ENCODE measurements around the gene ASIC2. TPM values are rescaled to one million over a fixed set of nuclear protein-coding genes. Genes with fewer than 3 reads are reported as not detected.

The ASIC2 gene
- total RNA-seq, 1 experiment from 2014 or later, result 0.74 TPM

DNA sequence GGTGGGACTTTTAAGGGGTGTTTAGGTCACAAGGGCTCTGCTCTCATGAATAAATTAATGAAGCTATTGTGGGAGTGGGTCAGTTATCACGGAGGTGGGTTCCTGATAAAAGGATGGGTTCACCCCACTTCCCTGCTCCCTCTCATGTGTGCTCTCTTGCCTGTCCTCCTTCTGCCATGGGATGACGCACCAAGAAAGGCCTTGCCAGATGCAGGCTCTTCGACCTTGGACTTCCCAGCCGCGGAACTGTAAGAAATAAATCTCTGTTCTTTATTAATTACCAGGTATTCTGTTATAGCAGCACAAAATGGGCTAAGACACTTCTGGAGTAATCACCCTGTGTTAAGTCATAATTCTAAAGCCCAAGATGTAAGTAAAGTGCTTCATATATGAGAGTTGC, 141.5 kb downstream of the ASIC2 start:
- no peaks in the 10 kb centered on the region for H3K79me2 ChIP-seq (ENCODE audit: insufficient read depth, low read length)
- H3K14ac ChIP-seq (ENCODE audit: insufficient read depth, low read length), result no peak overlapping the region
- H4K8ac ChIP-seq (replicated peaks; ENCODE audit: insufficient read length, low read depth, low read length), result no peak overlapping the region
- Mint-ChIP-seq H3K36me3 (ENCODE audit: insufficient read depth in 1 of 3, low read depth in 3 of 3) (no peaks in the 10 kb centered on the region), H3K4me3 (no peak overlapping the region), H3K4me1 (peaks cover 12 to 13% of the 10 kb centered on the region in 2 experiments), H3K27ac (no peak overlapping the region), H3K27me3 (ENCODE audit: low read depth) (no peaks in the 10 kb centered on the region), H3K9me3 (no peaks in the 10 kb centered on the region)
- no peak overlapping the region for H3K23ac ChIP-seq (ENCODE audit: insufficient read length, low read depth, low read length)
- no peak overlapping the region for H3K18ac ChIP-seq (ENCODE audit: insufficient read length, low read depth, low read length)
- no peak overlapping the region for H2BK5ac ChIP-seq (ENCODE audit: insufficient read length, low read length)
- H4K91ac ChIP-seq (ENCODE audit: insufficient read length, low read depth, low read length), result no peak overlapping the region
- no peak overlapping the region for H3K9ac ChIP-seq (ENCODE audit: extremely low read depth, insufficient read length, low read length)
- H3K56ac ChIP-seq (ENCODE audit: insufficient read length, low read depth, low read length), result no peak overlapping the region
- H3K27me3 ChIP-seq (ENCODE audit: insufficient read depth, low read length), result no peaks in the 10 kb centered on the region
- WGBS (ENCODE audit: extremely low coverage, insufficient read length, low lambda C conversion rate), result no CpG with 5 or more reads among the region's 5 CpGs
- no peak overlapping the region for H2AFZ ChIP-seq (ENCODE audit: low read length)
- H3K4me1 ChIP-seq (ENCODE audit: insufficient read depth, low read length), result peaks cover 7% of the 10 kb centered on the region; the same call in 1 of the 2 replicates
- H3K23me2 ChIP-seq (ENCODE audit: insufficient read length, low read depth, low read length, poor library complexity, severe bottlenecking), result no peaks in the 10 kb centered on the region
- no peak overlapping the region for H4K5ac ChIP-seq (ENCODE audit: insufficient read length, low read depth, low read length)
- no peak overlapping the region for H3K4ac ChIP-seq (ENCODE audit: low read depth, low read length)
- no peak for DNase-seq
- no peak overlapping the region for H2BK20ac ChIP-seq (ENCODE audit: low read depth, low read length, poor library complexity, severe bottlenecking)
- H3T11ph ChIP-seq (ENCODE audit: low read length), result no peak overlapping the region
- H4K20me1 ChIP-seq (ENCODE audit: control insufficient read depth, insufficient read depth, insufficient read length), result no peaks in the 10 kb centered on the region
- no peak overlapping the region for H2AK5ac ChIP-seq (ENCODE audit: insufficient read length, low read length)
- H2BK15ac ChIP-seq (ENCODE audit: low read depth, low read length), result no peak overlapping the region
- H3K27ac ChIP-seq (ENCODE audit: insufficient read length, low read depth, low read length), result no peak overlapping the region
- no peak overlapping the region for H3K4me2 ChIP-seq (ENCODE audit: insufficient read depth, insufficient read length, low read length)
- H2BK120ac ChIP-seq (ENCODE audit: low read depth, low read length, poor library complexity, severe bottlenecking), result no peak overlapping the region
- H3K79me1 ChIP-seq (ENCODE audit: insufficient read depth, low read depth, low read length, poor library complexity, severe bottlenecking), result no peaks in the 10 kb centered on the region
- H3K9me3 ChIP-seq (ENCODE audit: control insufficient read depth, low read depth, low read length), result no peaks in the 10 kb centered on the region
- no peak overlapping the region for H2BK12ac ChIP-seq (ENCODE audit: insufficient read length, low read depth, low read length)
- TF ChIP-seq, protein P1, sequence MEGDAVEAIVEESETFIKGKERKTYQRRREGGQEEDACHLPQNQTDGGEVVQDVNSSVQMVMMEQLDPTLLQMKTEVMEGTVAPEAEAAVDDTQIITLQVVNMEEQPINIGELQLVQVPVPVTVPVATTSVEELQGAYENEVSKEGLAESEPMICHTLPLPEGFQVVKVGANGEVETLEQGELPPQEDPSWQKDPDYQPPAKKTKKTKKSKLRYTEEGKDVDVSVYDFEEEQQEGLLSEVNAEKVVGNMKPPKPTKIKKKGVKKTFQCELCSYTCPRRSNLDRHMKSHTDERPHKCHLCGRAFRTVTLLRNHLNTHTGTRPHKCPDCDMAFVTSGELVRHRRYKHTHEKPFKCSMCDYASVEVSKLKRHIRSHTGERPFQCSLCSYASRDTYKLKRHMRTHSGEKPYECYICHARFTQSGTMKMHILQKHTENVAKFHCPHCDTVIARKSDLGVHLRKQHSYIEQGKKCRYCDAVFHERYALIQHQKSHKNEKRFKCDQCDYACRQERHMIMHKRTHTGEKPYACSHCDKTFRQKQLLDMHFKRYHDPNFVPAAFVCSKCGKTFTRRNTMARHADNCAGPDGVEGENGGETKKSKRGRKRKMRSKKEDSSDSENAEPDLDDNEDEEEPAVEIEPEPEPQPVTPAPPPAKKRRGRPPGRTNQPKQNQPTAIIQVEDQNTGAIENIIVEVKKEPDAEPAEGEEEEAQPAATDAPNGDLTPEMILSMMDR (conservative IDR thresholded peaks at IDR 0.05), result no peak

All from H9 (cell line).